SH-SY5Y (cell line): Measurements from ENCODE around the gene FAT1.

Source experiments
- GATA2 ChIP-seq: IDR thresholded peaks from 2 replicates; pipeline ENCODE4 v1.6.1; 2011; ENCODE audit warnings: mild to moderate bottlenecking, low read depth, low read length
- GATA3 ChIP-seq: IDR thresholded peaks from 2 replicates; pipeline ENCODE4 v1.6.1; 2011; ENCODE audit warnings: low read depth, mild to moderate bottlenecking, low read length, moderate library complexity

DNA sequence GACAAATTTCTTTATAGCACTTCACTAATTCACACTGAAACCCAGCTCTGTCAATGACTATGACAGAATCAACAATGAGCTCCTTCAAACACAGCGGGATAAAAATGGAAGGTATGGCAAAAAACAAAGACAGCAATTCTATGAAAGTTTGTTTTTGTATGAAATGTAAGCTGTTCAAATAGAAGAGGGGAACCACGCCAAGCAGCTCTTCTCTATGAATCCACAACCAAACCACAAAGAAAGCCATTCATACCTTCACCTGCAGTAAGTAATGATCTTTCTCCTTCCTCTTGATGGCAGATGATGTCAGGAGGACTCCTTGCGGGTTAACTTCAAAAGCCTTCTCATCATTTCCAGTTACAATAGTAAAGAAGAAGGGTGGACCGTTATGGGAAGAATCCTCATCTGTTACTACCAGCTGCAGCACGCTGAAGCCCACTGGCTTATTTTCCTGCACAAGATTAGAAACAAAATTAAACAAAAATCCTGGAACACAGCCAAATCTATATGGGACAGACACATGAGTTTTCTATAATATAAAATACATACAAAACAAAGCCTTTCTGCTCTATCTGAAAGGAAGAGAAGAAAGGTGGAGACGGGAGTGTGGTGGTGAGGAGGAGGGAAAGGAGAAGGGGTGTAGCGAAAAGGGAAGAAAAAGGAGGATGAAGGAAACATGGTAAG lies 119.4 kb downstream of the FAT1 start:
- no peak for TF ChIP-seq GATA3
- no peak for TF ChIP-seq GATA2
